Mucosa of rectum (tissue), 2 donors: ENCODE results near the gene UBP1.
"Not testable (repeated sequence)": the region's sequence is repeated elsewhere in the genome, so short reads cannot be mapped to it uniquely, and the experiment has no call there.

Experiments used
- H3K27ac ChIP-seq, 2 donors: one replicate each; pipeline ENCODE4 v1.7.0; 2013; ENCODE audit warnings: inconsistent platforms in 2 of 2, low read depth in 2 of 2, low read length in 2 of 2
- H3K27me3 ChIP-seq, 2 donors: one replicate each; pipeline ENCODE4 v1.7.0; 2013; ENCODE audit warnings: low read length in 2 of 2; ENCODE audit not compliant: control insufficient read depth in 2 of 2, insufficient read depth in 2 of 2
- H3K36me3 ChIP-seq, 2 donors: one replicate each; pipeline ENCODE4 v1.7.0; 2013; ENCODE audit warnings: low read length in 2 of 2; ENCODE audit not compliant: control insufficient read depth in 2 of 2, insufficient read depth in 2 of 2
- H3K4me1 ChIP-seq, 2 donors: one replicate each; pipeline ENCODE4 v1.7.0; 2013; ENCODE audit warnings: low read length in 2 of 2, mild to moderate bottlenecking in 1 of 2; ENCODE audit not compliant: control insufficient read depth in 2 of 2, insufficient read depth in 2 of 2
- H3K4me3 ChIP-seq, 2 donors: one replicate each; pipeline ENCODE4 v1.7.0; 2013; ENCODE audit warnings: low read length in 2 of 2
- H3K9ac ChIP-seq, 2 donors: one replicate each; pipeline ENCODE4 v1.7.0; 2013; ENCODE audit warnings: low read length in 2 of 2, low read depth in 1 of 2, mild to moderate bottlenecking in 1 of 2
- H3K9me3 ChIP-seq, 2 donors: one replicate each; pipeline ENCODE4 v1.7.0; 2013; ENCODE audit warnings: low read length in 2 of 2; ENCODE audit not compliant: control insufficient read depth in 2 of 2
- donor health status: healthy.
- donor health status: Normal muscosa, but diverticular disease.

UBP1 gene

DNA sequence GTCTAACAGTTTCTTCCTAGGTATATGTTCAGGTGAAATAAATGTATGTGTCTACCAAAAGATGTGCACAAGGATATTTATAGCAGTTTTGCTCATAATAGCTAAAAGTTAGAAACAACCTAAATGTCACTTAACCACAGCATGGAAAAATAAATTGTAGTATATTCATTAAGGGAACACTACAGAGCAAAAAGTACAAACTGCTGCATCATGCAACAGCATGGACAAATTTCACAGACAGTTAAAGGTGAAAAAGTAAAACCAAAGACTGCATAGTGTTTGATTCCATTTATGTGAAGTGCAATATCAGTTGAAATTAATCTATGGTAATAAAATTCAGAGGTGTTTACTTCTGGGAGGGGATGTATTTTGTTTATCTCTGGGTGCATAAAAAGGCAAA lies 100.4 kb downstream of the UBP1 start:
- Histone ChIP-seq H3K27me3 (no peaks in the 10 kb centered on the region), H3K27ac (no peak overlapping the region), H3K9me3 (no peaks in the 10 kb centered on the region), H3K9ac (no peak overlapping the region), H3K4me1 (no peaks in the 10 kb centered on the region), H3K36me3 (no peaks in the 10 kb centered on the region), H3K4me3 (no peak overlapping the region)

DNA sequence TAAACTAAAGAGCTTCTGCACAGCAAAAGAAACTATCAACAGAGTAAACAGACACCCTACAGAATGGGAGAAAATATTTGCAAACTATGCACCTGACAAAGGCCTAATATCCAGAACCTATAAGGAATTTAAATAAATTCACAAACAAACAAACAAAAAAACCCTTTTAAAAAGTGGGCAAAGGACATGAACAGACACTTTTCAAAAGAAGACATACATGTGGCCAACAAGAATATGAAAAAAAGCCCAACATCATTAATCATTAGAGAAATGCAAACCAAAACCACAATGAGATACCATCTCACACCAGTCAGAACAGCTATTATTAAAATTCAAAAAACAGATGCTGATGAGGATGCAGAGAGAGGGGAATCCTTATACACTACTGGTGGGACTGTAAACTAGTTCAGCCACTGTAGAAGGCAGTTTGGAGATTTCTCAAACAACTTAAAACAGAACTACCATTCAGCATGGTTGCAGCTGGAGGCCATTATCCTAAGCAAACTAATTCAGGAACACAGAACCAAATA lies 101.2 kb downstream of the UBP1 start:
- H3K4me3 ChIP-seq, H3K36me3 ChIP-seq, H3K27ac ChIP-seq, H3K4me1 ChIP-seq, H3K9ac ChIP-seq, H3K27me3 ChIP-seq, H3K9me3 ChIP-seq: not testable (repeated sequence)
